Esophagus squamous epithelium (tissue), 4 donors: ENCODE data around the gene RAB8A.
"Not testable (repeated sequence)": the region's sequence is repeated elsewhere in the genome, so short reads cannot be mapped to it uniquely, and the experiment has no call there.

Experiments used
- POLR2A ChIP-seq, 4 donors: fragments of 450-650 bp; IDR thresholded peaks; one replicate each; pipeline ENCODE4 v1.6.1; 2017; ENCODE audit warnings: antibody characterized with exemption in 4 of 4, mild to moderate bottlenecking in 4 of 4, moderate library complexity in 3 of 4
- TF ChIP-seq, protein P1 (sequence below), 6 experiments: fragments of 450-650 bp in 4 of 6; fragments of 200-600 bp in 2 of 6; sonication (generic) in 2 of 6; IDR thresholded peaks; one replicate each; pipeline ENCODE4 v1.5.1; 2016 to 2019; ENCODE audit warnings: antibody characterized with exemption in 6 of 6, mild to moderate bottlenecking in 4 of 6, moderate library complexity in 4 of 6

GRCh38 chr19:16178866-16179265, 67.2 kb downstream of the RAB8A start:
- not testable (repeated sequence) for TF ChIP-seq POLR2A (IDR thresholded peaks at IDR 0.05)
- TF ChIP-seq, protein P1, sequence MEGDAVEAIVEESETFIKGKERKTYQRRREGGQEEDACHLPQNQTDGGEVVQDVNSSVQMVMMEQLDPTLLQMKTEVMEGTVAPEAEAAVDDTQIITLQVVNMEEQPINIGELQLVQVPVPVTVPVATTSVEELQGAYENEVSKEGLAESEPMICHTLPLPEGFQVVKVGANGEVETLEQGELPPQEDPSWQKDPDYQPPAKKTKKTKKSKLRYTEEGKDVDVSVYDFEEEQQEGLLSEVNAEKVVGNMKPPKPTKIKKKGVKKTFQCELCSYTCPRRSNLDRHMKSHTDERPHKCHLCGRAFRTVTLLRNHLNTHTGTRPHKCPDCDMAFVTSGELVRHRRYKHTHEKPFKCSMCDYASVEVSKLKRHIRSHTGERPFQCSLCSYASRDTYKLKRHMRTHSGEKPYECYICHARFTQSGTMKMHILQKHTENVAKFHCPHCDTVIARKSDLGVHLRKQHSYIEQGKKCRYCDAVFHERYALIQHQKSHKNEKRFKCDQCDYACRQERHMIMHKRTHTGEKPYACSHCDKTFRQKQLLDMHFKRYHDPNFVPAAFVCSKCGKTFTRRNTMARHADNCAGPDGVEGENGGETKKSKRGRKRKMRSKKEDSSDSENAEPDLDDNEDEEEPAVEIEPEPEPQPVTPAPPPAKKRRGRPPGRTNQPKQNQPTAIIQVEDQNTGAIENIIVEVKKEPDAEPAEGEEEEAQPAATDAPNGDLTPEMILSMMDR (IDR thresholded peaks at IDR 0.05): not testable (repeated sequence)
